Ishikawa (cell line): ENCODE results near the gene F11R.

Source experiments
- CEBPB ChIP-seq: IDR thresholded peaks from 2 replicates; pipeline ENCODE4 v1.6.1; 2012
- CREB1 ChIP-seq: IDR thresholded peaks from 2 replicates; pipeline ENCODE4 v1.6.1; 2012; ENCODE audit warnings: low read depth
- EGR1 ChIP-seq: IDR thresholded peaks from 2 replicates; pipeline ENCODE4 v1.6.1; 2012
- EP300 ChIP-seq: IDR thresholded peaks from 2 replicates; pipeline ENCODE4 v1.6.1; 2012; ENCODE audit warnings: borderline replicate concordance
- MAX ChIP-seq: IDR thresholded peaks from 2 replicates; pipeline ENCODE4 v1.6.1; 2012
- NFIC ChIP-seq: IDR thresholded peaks from 2 replicates; pipeline ENCODE4 v1.6.1; 2012
- REST ChIP-seq: IDR thresholded peaks from 2 replicates; pipeline ENCODE4 v1.6.1; 2012; ENCODE audit warnings: low read depth, mild to moderate bottlenecking
- TAF1 ChIP-seq: IDR thresholded peaks from 2 replicates; pipeline ENCODE4 v1.6.1; 2012; ENCODE audit warnings: low read depth, mild to moderate bottlenecking
- TEAD4 ChIP-seq: IDR thresholded peaks from 2 replicates; pipeline ENCODE4 v1.6.1; 2012
- USF1 ChIP-seq: IDR thresholded peaks from 2 replicates; pipeline ENCODE4 v1.6.1; 2012
- YY1 ChIP-seq: IDR thresholded peaks from 2 replicates; pipeline ENCODE4 v1.6.1; 2012; ENCODE audit warnings: low read depth
- ZBTB7A ChIP-seq: IDR thresholded peaks from 2 replicates; pipeline ENCODE4 v1.6.1; 2012; ENCODE audit warnings: low read depth

- TF ChIP-seq TEAD4 (no peak), CEBPB (no peak), EGR1 (no peak), CREB1 (no peak), YY1 (no peak), REST (no peak), TAF1 (no peak), NFIC (no peak), MAX (no peak), EP300 (no peak), USF1 (no peak), ZBTB7A (no peak)
Measured at GRCh38 chr1:160952129-160952510, 68.8 kb downstream of the F11R start.
